ENCODE measurements around the gene OGFOD2.

GRCh38 chr12:123000578-123000977 is 25.5 kb downstream of the OGFOD2 start:
- TF ChIP-seq CTCF (IDR thresholded peaks at IDR 0.05 in 8 of 11, conservative IDR thresholded peaks at IDR 0.05 in 3 of 11) (no peak), POLR2A (IDR thresholded peaks at IDR 0.05) (no peak), POLR2AphosphoS5 (IDR thresholded peaks at IDR 0.05) (no peak)

All from spleen (tissue), 7 donors.